Measurements from ENCODE around the gene VGLL4. TPM values are rescaled to one million over a fixed set of nuclear protein-coding genes. Genes with fewer than 3 reads are reported as not detected.
A peak's percentile ranks its signal among the peaks of the same experiment; 100 is the strongest.

Gene VGLL4
- total and polyA plus RNA-seq, 2 of the 4 experiments (the other 2 are of a cell fraction) = 26.2 to 35.4 TPM

DNA sequence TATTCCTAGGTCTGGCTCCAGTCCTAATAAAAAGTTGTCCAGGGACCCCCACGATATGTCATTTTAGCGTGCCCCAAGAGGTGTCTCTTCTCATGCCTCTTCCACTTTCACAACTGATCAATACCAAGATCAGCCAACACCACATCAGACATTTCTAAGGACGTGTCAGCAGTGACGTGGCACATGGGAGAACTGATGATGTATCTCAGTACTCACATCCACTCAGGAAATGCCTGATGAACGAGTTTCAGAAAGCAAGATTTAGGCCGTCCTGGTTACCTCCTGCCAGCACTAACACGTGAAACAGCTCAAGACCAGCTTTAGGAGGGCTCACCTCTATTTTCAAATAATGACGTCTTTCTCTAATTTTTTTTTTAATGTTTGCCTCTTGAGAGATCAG lies 19.6 kb downstream of the VGLL4 start:
- in situ Hi-C loops (cut with MboI; ENCODE audit: low sequenced_read_pairs) = no loop called here
- H3K4me1 ChIP-seq (ENCODE audit: control insufficient read depth, insufficient read depth, low read length) = peaks cover 8% of the 10 kb centered on the region; the same call in 1 of the 2 replicates

More for the DNA sequence above, 19.6 kb downstream of the VGLL4 start:
- H3K36me3 ChIP-seq (ENCODE audit: control insufficient read depth, insufficient read depth, low read length) = no peaks in the 10 kb centered on the region; the same call in none of the 2 replicates
- H2BK5ac ChIP-seq (ENCODE audit: low read depth, low read length, poor library complexity, severe bottlenecking) = no peak overlapping the region
- H2BK20ac ChIP-seq (ENCODE audit: low read depth, low read length) = no peak overlapping the region
- H2AK5ac ChIP-seq (ENCODE audit: low read depth, low read length) = peak overlapping the region; percentile 77; the same call in 1 of the 2 replicates
- ATAC-seq (ENCODE audit: low read depth) (no peak), DNase-seq (peak; percentile 61)
- POLR2A ChIA-PET (ENCODE audit: unreplicated experiment) = no interaction called here
- WGBS, 2 experiments (ENCODE audit: extremely low coverage in 2 of 2, insufficient read length in 1 of 2) = 69% methylated on average over 4 of the region's 8 CpGs; no CpG with 5 or more reads in 1 of the 2 experiments
- H2AK9ac ChIP-seq (replicated peaks; ENCODE audit: low read depth, low read length, poor library complexity) = no peak overlapping the region
- no peak overlapping the region for H2BK120ac ChIP-seq (ENCODE audit: low read depth, low read length)
- H3K18ac ChIP-seq (ENCODE audit: low read depth, low read length) = no peak overlapping the region
- intact Hi-C loops (cut with micrococcal nuclease) (no loop called here), dilution Hi-C loops (cut with HindIII; ENCODE audit: low sequenced_read_pairs, unreplicated experiment) (no loop called here)
- no peak overlapping the region for H3K4me2 ChIP-seq (ENCODE audit: low read depth, low read length)
- H3K9me1 ChIP-seq (ENCODE audit: insufficient read depth, low read length) = peaks cover 12% of the 10 kb centered on the region
- peak overlapping the region; percentile 55; the same call in 1 of the 3 replicates for H2BK15ac ChIP-seq (ENCODE audit: low read depth, low read length)
- TF ChIP-seq RFX5 (IDR thresholded peaks at IDR 0.05; ENCODE audit: low read depth, low read length) (no peak), RAD21 (IDR thresholded peaks at IDR 0.05; ENCODE audit: low read length) (no peak), CHD1 (IDR thresholded peaks at IDR 0.05; ENCODE audit: low read depth, low read length) (no peak), SMC3 (IDR thresholded peaks at IDR 0.05; ENCODE audit: low read depth, low read length) (no peak), MAFK (IDR thresholded peaks at IDR 0.05; ENCODE audit: low read depth, low read length) (no peak), POLR2A (IDR thresholded peaks at IDR 0.05; ENCODE audit: low read depth, low read length) (no peak), CEBPB (IDR thresholded peaks at IDR 0.05; ENCODE audit: low read depth, low read length) (no peak), RCOR1 (IDR thresholded peaks at IDR 0.05; ENCODE audit: insufficient replicate concordance, low read length) (no peak), BHLHE40 (IDR thresholded peaks at IDR 0.05; ENCODE audit: low read depth, low read length) (no peak), MAZ (IDR thresholded peaks at IDR 0.05; ENCODE audit: borderline replicate concordance, low read depth, low read length) (no peak), FOS (IDR thresholded peaks at IDR 0.05; ENCODE audit: low read depth, low read length) (no peak), MXI1 (IDR thresholded peaks at IDR 0.05; ENCODE audit: borderline replicate concordance, low read depth, low read length) (no peak), NFE2L2 (IDR thresholded peaks at IDR 0.05; ENCODE audit: low read depth, low read length) (no peak)
- TF ChIP-seq, protein P1, sequence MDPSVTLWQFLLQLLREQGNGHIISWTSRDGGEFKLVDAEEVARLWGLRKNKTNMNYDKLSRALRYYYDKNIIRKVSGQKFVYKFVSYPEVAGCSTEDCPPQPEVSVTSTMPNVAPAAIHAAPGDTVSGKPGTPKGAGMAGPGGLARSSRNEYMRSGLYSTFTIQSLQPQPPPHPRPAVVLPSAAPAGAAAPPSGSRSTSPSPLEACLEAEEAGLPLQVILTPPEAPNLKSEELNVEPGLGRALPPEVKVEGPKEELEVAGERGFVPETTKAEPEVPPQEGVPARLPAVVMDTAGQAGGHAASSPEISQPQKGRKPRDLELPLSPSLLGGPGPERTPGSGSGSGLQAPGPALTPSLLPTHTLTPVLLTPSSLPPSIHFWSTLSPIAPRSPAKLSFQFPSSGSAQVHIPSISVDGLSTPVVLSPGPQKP (IDR thresholded peaks at IDR 0.05; ENCODE audit: borderline replicate concordance, low read depth, low read length) = no peak
- TF ChIP-seq, protein P2, sequence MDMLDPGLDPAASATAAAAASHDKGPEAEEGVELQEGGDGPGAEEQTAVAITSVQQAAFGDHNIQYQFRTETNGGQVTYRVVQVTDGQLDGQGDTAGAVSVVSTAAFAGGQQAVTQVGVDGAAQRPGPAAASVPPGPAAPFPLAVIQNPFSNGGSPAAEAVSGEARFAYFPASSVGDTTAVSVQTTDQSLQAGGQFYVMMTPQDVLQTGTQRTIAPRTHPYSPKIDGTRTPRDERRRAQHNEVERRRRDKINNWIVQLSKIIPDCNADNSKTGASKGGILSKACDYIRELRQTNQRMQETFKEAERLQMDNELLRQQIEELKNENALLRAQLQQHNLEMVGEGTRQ (IDR thresholded peaks at IDR 0.05; ENCODE audit: low read depth, low read length) = no peak
- TF ChIP-seq, protein P3, sequence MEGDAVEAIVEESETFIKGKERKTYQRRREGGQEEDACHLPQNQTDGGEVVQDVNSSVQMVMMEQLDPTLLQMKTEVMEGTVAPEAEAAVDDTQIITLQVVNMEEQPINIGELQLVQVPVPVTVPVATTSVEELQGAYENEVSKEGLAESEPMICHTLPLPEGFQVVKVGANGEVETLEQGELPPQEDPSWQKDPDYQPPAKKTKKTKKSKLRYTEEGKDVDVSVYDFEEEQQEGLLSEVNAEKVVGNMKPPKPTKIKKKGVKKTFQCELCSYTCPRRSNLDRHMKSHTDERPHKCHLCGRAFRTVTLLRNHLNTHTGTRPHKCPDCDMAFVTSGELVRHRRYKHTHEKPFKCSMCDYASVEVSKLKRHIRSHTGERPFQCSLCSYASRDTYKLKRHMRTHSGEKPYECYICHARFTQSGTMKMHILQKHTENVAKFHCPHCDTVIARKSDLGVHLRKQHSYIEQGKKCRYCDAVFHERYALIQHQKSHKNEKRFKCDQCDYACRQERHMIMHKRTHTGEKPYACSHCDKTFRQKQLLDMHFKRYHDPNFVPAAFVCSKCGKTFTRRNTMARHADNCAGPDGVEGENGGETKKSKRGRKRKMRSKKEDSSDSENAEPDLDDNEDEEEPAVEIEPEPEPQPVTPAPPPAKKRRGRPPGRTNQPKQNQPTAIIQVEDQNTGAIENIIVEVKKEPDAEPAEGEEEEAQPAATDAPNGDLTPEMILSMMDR (conservative IDR thresholded peaks at IDR 0.05; ENCODE audit: low read depth, low read length) = no peak
- peaks cover 85% of the 10 kb centered on the region for H4K20me1 ChIP-seq (ENCODE audit: insufficient read depth, low read length)
- no peak overlapping the region for H3K27ac ChIP-seq (ENCODE audit: insufficient read depth, low read length)
- no peak overlapping the region for H4K91ac ChIP-seq (ENCODE audit: insufficient read depth, low read depth, low read length)
- H4K5ac ChIP-seq (ENCODE audit: low read depth, low read length) = no peak overlapping the region
- H3K9ac ChIP-seq (ENCODE audit: low read depth, low read length) = no peak overlapping the region
- no peaks in the 10 kb centered on the region for H3K27me3 ChIP-seq (ENCODE audit: control insufficient read depth, insufficient read depth, low read length)
- no peak overlapping the region; a peak in 1 of 4 replicates for H4K8ac ChIP-seq (ENCODE audit: low read depth in 2 of 2, low read length in 2 of 2)
- peak overlapping the region; percentile 41 for H3K23ac ChIP-seq (ENCODE audit: low read depth, low read length)
- no peak overlapping the region for H3K4me3 ChIP-seq (ENCODE audit: insufficient read depth, low read depth, low read length)
- H3K9me3 ChIP-seq (ENCODE audit: control insufficient read depth, insufficient read depth, low read length) = no peaks in the 10 kb centered on the region
- peaks cover 3 to 74% of the 10 kb centered on the region in 2 experiments; a peak in 3 of 4 replicates for H3K79me1 ChIP-seq (ENCODE audit: low read depth in 1 of 2, low read length in 2 of 2)
- 0 out of 2 replicates have a peak overlapping the region, but pooled peaks have one; percentile 8 for H3K4ac ChIP-seq (ENCODE audit: low read depth, low read length)
- CTCF ChIA-PET = no interaction called here
- H3K56ac ChIP-seq (ENCODE audit: extremely low read depth, insufficient read depth, low read length) = no peak overlapping the region
- BruUV-seq (replicated peaks) = no TSS peak
- H3K14ac ChIP-seq (replicated peaks; ENCODE audit: low read depth, low read length) = peak overlapping the region; percentile 38; the same call in 1 of the 2 replicates
- no peak overlapping the region for H2AFZ ChIP-seq (replicated peaks; ENCODE audit: low read length, poor library complexity)

All from IMR-90 (cell line).